HG03442 (cell line): ENCODE data around the gene PDE4B.
"Not testable (repeated sequence)": the region's sequence is repeated elsewhere in the genome, so short reads cannot be mapped to it uniquely, and the experiment has no call there.

Source experiments
- ATAC-seq: cut with Tn5 transposase; IDR thresholded peaks from one replicate; pipeline ENCODE4 v1.9.1; 2021; ENCODE audit warnings: mild to moderate bottlenecking, moderate library complexity; ENCODE audit not compliant: unreplicated experiment

PDE4B gene

GRCh38 chr1:66300280-66300971, 507.7 kb downstream of the PDE4B start:
- no peak for ATAC-seq

GRCh38 chr1:66300972-66301451, 508.3 kb downstream of the PDE4B start:
- ATAC-seq, result peak; percentile 87

- no peak for ATAC-seq
Observed at GRCh38 chr1:66302184-66302742, 509.6 kb downstream of the PDE4B start.

- no peak for ATAC-seq
Observed at GRCh38 chr1:66302815-66303214, 510.1 kb downstream of the PDE4B start.

GRCh38 chr1:66303646-66304045, 511.0 kb downstream of the PDE4B start:
- no peak for ATAC-seq

GRCh38 chr1:66304128-66304527, 511.4 kb downstream of the PDE4B start:
- no peak for ATAC-seq

GRCh38 chr1:66305927-66306326, 513.2 kb downstream of the PDE4B start:
- ATAC-seq, result peak; percentile 53

GRCh38 chr1:66309006-66309741, 516.5 kb downstream of the PDE4B start:
- ATAC-seq, result no peak

- no peak for ATAC-seq
Observed at GRCh38 chr1:66311092-66311491, 518.4 kb downstream of the PDE4B start.

GRCh38 chr1:66311628-66312027, 518.9 kb downstream of the PDE4B start:
- no peak for ATAC-seq

GRCh38 chr1:66312271-66312990, 519.7 kb downstream of the PDE4B start:
- ATAC-seq, result no peak

GRCh38 chr1:66313429-66313828, 520.7 kb downstream of the PDE4B start:
- ATAC-seq, result no peak

- no peak for ATAC-seq
Observed at GRCh38 chr1:66315671-66316070, 523.0 kb downstream of the PDE4B start.

GRCh38 chr1:66316464-66317247, 524.0 kb downstream of the PDE4B start:
- ATAC-seq, result no peak

- ATAC-seq, result no peak
Observed at GRCh38 chr1:66317248-66317515, 524.5 kb downstream of the PDE4B start.

- ATAC-seq, result no peak
Observed at GRCh38 chr1:66320231-66320630, 527.5 kb downstream of the PDE4B start.

- ATAC-seq, result not testable (repeated sequence)
Observed at GRCh38 chr1:66322462-66322861, 529.8 kb downstream of the PDE4B start.

- no peak for ATAC-seq
Observed at GRCh38 chr1:66323958-66324625, 531.4 kb downstream of the PDE4B start.

GRCh38 chr1:66325594-66326380, 533.1 kb downstream of the PDE4B start:
- no peak for ATAC-seq
